HG03342 (cell line): Measurements from ENCODE around the gene TRIM52.
A peak's percentile ranks its signal among the peaks of the same experiment; 100 is the strongest.
"Not testable (repeated sequence)": the region's sequence is repeated elsewhere in the genome, so short reads cannot be mapped to it uniquely, and the experiment has no call there.

ENCODE experiments used
- ATAC-seq: cut with Tn5 transposase; IDR thresholded peaks from one replicate; pipeline ENCODE4 v1.9.1; 2021; ENCODE audit warnings: mild to moderate bottlenecking, moderate library complexity; ENCODE audit not compliant: unreplicated experiment

Gene TRIM52

GRCh38 chr5:181260720-181261319 lies at the start of gene TRIM52:
TRIM52 (minus strand) TSS chr5:181261143; CDS start chr5:181260813, 330 bp downstream.
- ATAC-seq, result peak; percentile 77

- peak; percentile 79 for ATAC-seq
Measured at GRCh38 chr5:181287331-181287730, 26.4 kb upstream of the TRIM52 start.

GRCh38 chr5:181285962-181286705 lies 25.2 kb upstream of the TRIM52 start:
- ATAC-seq, result not testable (repeated sequence)

- not testable (repeated sequence) for ATAC-seq
Measured at GRCh38 chr5:181283841-181284755, 23.2 kb upstream of the TRIM52 start.

GRCh38 chr5:181283347-181283746 lies 22.4 kb upstream of the TRIM52 start:
- no peak for ATAC-seq

GRCh38 chr5:181282874-181283273 lies 21.9 kb upstream of the TRIM52 start:
- no peak for ATAC-seq

GRCh38 chr5:181282415-181282814 lies 21.5 kb upstream of the TRIM52 start:
- ATAC-seq, result not testable (repeated sequence)

- no peak for ATAC-seq
Measured at GRCh38 chr5:181281984-181282316, 21.0 kb upstream of the TRIM52 start.

GRCh38 chr5:181281077-181281983 lies 20.4 kb upstream of the TRIM52 start:
- no peak for ATAC-seq

- ATAC-seq, result no peak
Measured at GRCh38 chr5:181280251-181280762, 19.4 kb upstream of the TRIM52 start.

- not testable (repeated sequence) for ATAC-seq
Measured at GRCh38 chr5:181273433-181273744, 12.4 kb upstream of the TRIM52 start.

- ATAC-seq, result no peak
Measured at GRCh38 chr5:181271081-181271480, 10.1 kb upstream of the TRIM52 start.

GRCh38 chr5:181267907-181268306 lies 7.0 kb upstream of the TRIM52 start:
- ATAC-seq, result not testable (repeated sequence)

- ATAC-seq, result not testable (repeated sequence)
Measured at GRCh38 chr5:181267291-181267904, 6.5 kb upstream of the TRIM52 start.

- ATAC-seq, result no peak
Measured at GRCh38 chr5:181265092-181265671, 4.2 kb upstream of the TRIM52 start.

GRCh38 chr5:181263633-181264032 lies 2.7 kb upstream of the TRIM52 start:
- no peak for ATAC-seq

- peak; percentile 56 for ATAC-seq
Measured at GRCh38 chr5:181261320-181262049, 542 bp upstream of the TRIM52 start.

GRCh38 chr5:181259974-181260719 lies 796 bp downstream of the TRIM52 start:
- ATAC-seq, result no peak
